Raji (cell line): ENCODE data around the gene COL26A1.
A peak's percentile ranks its signal among the peaks of the same experiment; 100 is the strongest.

Experiments used
- POLR2A ChIP-seq: IDR thresholded peaks from 2 replicates; pipeline ENCODE4 v1.6.1; 2011; ENCODE audit warnings: low read depth, low read length, control low read depth; ENCODE audit not compliant: insufficient read depth

Gene COL26A1

GRCh38 chr7:101367676-101368075, 5.0 kb downstream of the COL26A1 start:
- no peak for TF ChIP-seq POLR2A

GRCh38 chr7:101368422-101369165, 5.9 kb downstream of the COL26A1 start:
- TF ChIP-seq POLR2A: no peak

GRCh38 chr7:101370836-101371235, 8.2 kb downstream of the COL26A1 start:
- no peak for TF ChIP-seq POLR2A

- TF ChIP-seq POLR2A: no peak
Observed at GRCh38 chr7:101373812-101374614, 11.3 kb downstream of the COL26A1 start.

GRCh38 chr7:101374990-101375389, 12.3 kb downstream of the COL26A1 start:
- TF ChIP-seq POLR2A: no peak

GRCh38 chr7:101376601-101377000, 13.9 kb downstream of the COL26A1 start:
- no peak for TF ChIP-seq POLR2A

- no peak for TF ChIP-seq POLR2A
Observed at GRCh38 chr7:101377189-101377736, 14.6 kb downstream of the COL26A1 start.

GRCh38 chr7:101378751-101379174, 16.1 kb downstream of the COL26A1 start:
- no peak for TF ChIP-seq POLR2A

GRCh38 chr7:101379302-101379701, 16.6 kb downstream of the COL26A1 start:
- no peak for TF ChIP-seq POLR2A

- TF ChIP-seq POLR2A: no peak
Observed at GRCh38 chr7:101381549-101382111, 19.0 kb downstream of the COL26A1 start.

- TF ChIP-seq POLR2A: no peak
Observed at GRCh38 chr7:101382937-101383336, 20.3 kb downstream of the COL26A1 start.

- TF ChIP-seq POLR2A: no peak
Observed at GRCh38 chr7:101386177-101386557, 23.5 kb downstream of the COL26A1 start.

GRCh38 chr7:101386558-101387231, 24.0 kb downstream of the COL26A1 start:
- TF ChIP-seq POLR2A: no peak

- TF ChIP-seq POLR2A: 0 out of 2 replicates have a peak, but pooled peaks have one; percentile 31
Observed at GRCh38 chr7:101390901-101391301, 28.2 kb downstream of the COL26A1 start.

GRCh38 chr7:101391991-101392390, 29.3 kb downstream of the COL26A1 start:
- TF ChIP-seq POLR2A: no peak

- TF ChIP-seq POLR2A: no peak
Observed at GRCh38 chr7:101393865-101394264, 31.2 kb downstream of the COL26A1 start.

- TF ChIP-seq POLR2A: no peak
Observed at GRCh38 chr7:101395376-101395775, 32.7 kb downstream of the COL26A1 start.
